Measurements from ENCODE around the gene PPY. TPM values are rescaled to one million over a fixed set of nuclear protein-coding genes. Genes with fewer than 3 reads are reported as not detected.

Gene PPY
- total RNA-seq, 2 donors from 2014 or later, result not detected

- Histone ChIP-seq H3K27me3 (ENCODE audit: control insufficient read depth, insufficient read depth, low read length, poor library complexity, severe bottlenecking) (peaks cover 36% of the 10 kb centered on the region), H3K4me3 (ENCODE audit: low read length) (peak overlapping the region; percentile 79), H3K9ac (ENCODE audit: extremely low read depth, low read length, poor library complexity, severe bottlenecking) (no peak overlapping the region), H3K36me3 (ENCODE audit: control insufficient read depth, insufficient read depth, low read length) (no peaks in the 10 kb centered on the region), H3K27ac (ENCODE audit: low read depth, low read length) (no peak overlapping the region), H3K4me1 (ENCODE audit: control insufficient read depth, insufficient read depth, low read length) (no peaks in the 10 kb centered on the region), H3K9me3 (ENCODE audit: control insufficient read depth, low read length) (no peaks in the 10 kb centered on the region)
- Mint-ChIP-seq H3K9me3 (no peaks in the 10 kb centered on the region), H3K36me3 (ENCODE audit: low read depth) (no peaks in the 10 kb centered on the region), H3K4me1 (peaks cover 13% of the 10 kb centered on the region), H3K27ac (no peak overlapping the region), H3K27me3 (ENCODE audit: insufficient read depth) (peaks cover 40% of the 10 kb centered on the region), H3K4me3 (peak overlapping the region; percentile 64)
- TF ChIP-seq, protein P1, sequence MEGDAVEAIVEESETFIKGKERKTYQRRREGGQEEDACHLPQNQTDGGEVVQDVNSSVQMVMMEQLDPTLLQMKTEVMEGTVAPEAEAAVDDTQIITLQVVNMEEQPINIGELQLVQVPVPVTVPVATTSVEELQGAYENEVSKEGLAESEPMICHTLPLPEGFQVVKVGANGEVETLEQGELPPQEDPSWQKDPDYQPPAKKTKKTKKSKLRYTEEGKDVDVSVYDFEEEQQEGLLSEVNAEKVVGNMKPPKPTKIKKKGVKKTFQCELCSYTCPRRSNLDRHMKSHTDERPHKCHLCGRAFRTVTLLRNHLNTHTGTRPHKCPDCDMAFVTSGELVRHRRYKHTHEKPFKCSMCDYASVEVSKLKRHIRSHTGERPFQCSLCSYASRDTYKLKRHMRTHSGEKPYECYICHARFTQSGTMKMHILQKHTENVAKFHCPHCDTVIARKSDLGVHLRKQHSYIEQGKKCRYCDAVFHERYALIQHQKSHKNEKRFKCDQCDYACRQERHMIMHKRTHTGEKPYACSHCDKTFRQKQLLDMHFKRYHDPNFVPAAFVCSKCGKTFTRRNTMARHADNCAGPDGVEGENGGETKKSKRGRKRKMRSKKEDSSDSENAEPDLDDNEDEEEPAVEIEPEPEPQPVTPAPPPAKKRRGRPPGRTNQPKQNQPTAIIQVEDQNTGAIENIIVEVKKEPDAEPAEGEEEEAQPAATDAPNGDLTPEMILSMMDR (conservative IDR thresholded peaks at IDR 0.05), result peak; percentile 15
- DNase-seq, result peak; percentile 72
- 11 to 28% methylated on average over 9 to 13 of the region's 13 CpGs for WGBS, 2 experiments (ENCODE audit: insufficient coverage in 1 of 2, insufficient read length in 1 of 2)
Observed at GRCh38 chr17:43900858-43901754, 41.2 kb downstream of the PPY start.

GRCh38 chr17:43900183-43900857 is 42.0 kb downstream of the PPY start:
- peak overlapping the region; percentile 6 for H3K9ac ChIP-seq (ENCODE audit: extremely low read depth, low read length, poor library complexity, severe bottlenecking)
- H3K27me3 ChIP-seq (ENCODE audit: control insufficient read depth, insufficient read depth, low read length, poor library complexity, severe bottlenecking), result peaks cover 28% of the 10 kb centered on the region
- no peaks in the 10 kb centered on the region for H3K36me3 Mint-ChIP-seq (ENCODE audit: low read depth)
- H3K4me1 ChIP-seq (ENCODE audit: control insufficient read depth, insufficient read depth, low read length), result no peaks in the 10 kb centered on the region
- TF ChIP-seq, protein P1 (conservative IDR thresholded peaks at IDR 0.05), result no peak
- peak overlapping the region; percentile 79 for H3K4me3 ChIP-seq (ENCODE audit: low read length)
- H3K27me3 Mint-ChIP-seq (ENCODE audit: insufficient read depth), result peaks cover 32% of the 10 kb centered on the region
- peaks cover 13% of the 10 kb centered on the region for H3K4me1 Mint-ChIP-seq
- H3K36me3 ChIP-seq (ENCODE audit: control insufficient read depth, insufficient read depth, low read length), result no peaks in the 10 kb centered on the region
- H3K27ac ChIP-seq (ENCODE audit: low read depth, low read length), result no peak overlapping the region
- no peaks in the 10 kb centered on the region for H3K9me3 Mint-ChIP-seq
- peak; percentile 99 for DNase-seq
- H3K9me3 ChIP-seq (ENCODE audit: control insufficient read depth, low read length), result no peaks in the 10 kb centered on the region
- 4 to 16% methylated on average over 6 to 31 of the region's 31 CpGs for WGBS, 2 experiments (ENCODE audit: insufficient coverage in 1 of 2, insufficient read length in 1 of 2)
- H3K27ac Mint-ChIP-seq, result no peak overlapping the region
- H3K4me3 Mint-ChIP-seq, result peak overlapping the region; percentile 64

GRCh38 chr17:43898446-43898845 is 43.8 kb downstream of the PPY start:
- Mint-ChIP-seq H3K9me3 (no peaks in the 10 kb centered on the region), H3K4me3 (no peak overlapping the region), H3K36me3 (ENCODE audit: low read depth) (no peaks in the 10 kb centered on the region), H3K4me1 (peaks cover 13% of the 10 kb centered on the region), H3K27me3 (ENCODE audit: insufficient read depth) (peaks cover 15% of the 10 kb centered on the region), H3K27ac (no peak overlapping the region)
- Histone ChIP-seq H3K9me3 (ENCODE audit: control insufficient read depth, low read length) (no peaks in the 10 kb centered on the region), H3K4me1 (ENCODE audit: control insufficient read depth, insufficient read depth, low read length) (no peaks in the 10 kb centered on the region), H3K27ac (ENCODE audit: low read depth, low read length) (no peak overlapping the region), H3K4me3 (ENCODE audit: low read length) (no peak overlapping the region), H3K27me3 (ENCODE audit: control insufficient read depth, insufficient read depth, low read length, poor library complexity, severe bottlenecking) (peaks cover 12% of the 10 kb centered on the region), H3K36me3 (ENCODE audit: control insufficient read depth, insufficient read depth, low read length) (no peaks in the 10 kb centered on the region), H3K9ac (ENCODE audit: extremely low read depth, low read length, poor library complexity, severe bottlenecking) (no peak overlapping the region)
- DNase-seq, result no peak
- TF ChIP-seq, protein P1 (conservative IDR thresholded peaks at IDR 0.05), result no peak
- 33% methylated on average over 1 of the region's 1 CpG; no CpG with 5 or more reads in 1 of the 2 experiments for WGBS, 2 experiments (ENCODE audit: insufficient coverage in 1 of 2, insufficient read length in 1 of 2)

Measured in endodermal cell (in vitro differentiated cells).